ENCODE results near the gene TANC1. TPM values are rescaled to one million over a fixed set of nuclear protein-coding genes. Genes with fewer than 3 reads are reported as not detected.

The TANC1 gene
- total and polyA plus RNA-seq, 2 experiments from 2014 or later: 2.8 to 9.5 TPM

DNA sequence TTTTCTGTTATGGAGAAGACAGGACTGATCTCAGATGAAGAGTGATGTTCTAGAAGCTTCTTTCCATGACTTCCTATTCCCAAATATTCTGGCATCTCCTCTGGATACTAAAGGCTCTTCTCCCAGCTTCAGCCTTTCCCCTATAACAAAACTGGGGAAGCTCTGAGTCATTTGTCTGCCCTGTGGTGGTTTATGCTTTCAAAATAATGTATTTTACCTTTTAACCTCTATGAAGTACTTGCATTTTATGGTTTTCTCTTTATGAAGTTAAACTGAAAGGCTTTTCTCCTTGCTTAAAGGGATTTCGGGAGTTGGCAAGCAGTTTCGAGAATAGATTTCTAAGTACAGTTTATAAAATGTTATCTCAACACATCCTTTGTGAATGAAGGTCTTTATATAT is 104.4 kb downstream of the TANC1 start:
- H3K79me2 ChIP-seq (replicated peaks; ENCODE audit: insufficient read depth): no peaks in the 10 kb centered on the region
- H3K4me1 ChIP-seq (ENCODE audit: insufficient read depth): no peaks in the 10 kb centered on the region
- H3K27ac Mint-ChIP-seq: no peak overlapping the region
- DNase-seq (ENCODE audit: low spot score) (no peak), ATAC-seq (no peak)
- H3F3A ChIP-seq (replicated peaks; ENCODE audit: low read depth): no peaks in the 10 kb centered on the region
- TF ChIP-seq ETS1 (IDR thresholded peaks at IDR 0.05) (no peak), NANOG (IDR thresholded peaks at IDR 0.05; ENCODE audit: borderline replicate concordance) (no peak), ZNF331 (CRISPR knock-in tag; IDR thresholded peaks at IDR 0.05; ENCODE audit: low read depth) (no peak), ZNF114 (CRISPR knock-in tag; IDR thresholded peaks at IDR 0.05) (no peak), REST (IDR thresholded peaks at IDR 0.05; ENCODE audit: unreplicated experiment) (no peak), CTCF (conservative IDR thresholded peaks at IDR 0.05; ENCODE audit: low read depth in 2 of 2) (no peak), POLR2AphosphoS5 (IDR thresholded peaks at IDR 0.05; ENCODE audit: low read depth) (no peak), STAT1 (IDR thresholded peaks at IDR 0.05; ENCODE audit: unreplicated experiment) (no peak)
- TF ChIP-seq, protein P1, sequence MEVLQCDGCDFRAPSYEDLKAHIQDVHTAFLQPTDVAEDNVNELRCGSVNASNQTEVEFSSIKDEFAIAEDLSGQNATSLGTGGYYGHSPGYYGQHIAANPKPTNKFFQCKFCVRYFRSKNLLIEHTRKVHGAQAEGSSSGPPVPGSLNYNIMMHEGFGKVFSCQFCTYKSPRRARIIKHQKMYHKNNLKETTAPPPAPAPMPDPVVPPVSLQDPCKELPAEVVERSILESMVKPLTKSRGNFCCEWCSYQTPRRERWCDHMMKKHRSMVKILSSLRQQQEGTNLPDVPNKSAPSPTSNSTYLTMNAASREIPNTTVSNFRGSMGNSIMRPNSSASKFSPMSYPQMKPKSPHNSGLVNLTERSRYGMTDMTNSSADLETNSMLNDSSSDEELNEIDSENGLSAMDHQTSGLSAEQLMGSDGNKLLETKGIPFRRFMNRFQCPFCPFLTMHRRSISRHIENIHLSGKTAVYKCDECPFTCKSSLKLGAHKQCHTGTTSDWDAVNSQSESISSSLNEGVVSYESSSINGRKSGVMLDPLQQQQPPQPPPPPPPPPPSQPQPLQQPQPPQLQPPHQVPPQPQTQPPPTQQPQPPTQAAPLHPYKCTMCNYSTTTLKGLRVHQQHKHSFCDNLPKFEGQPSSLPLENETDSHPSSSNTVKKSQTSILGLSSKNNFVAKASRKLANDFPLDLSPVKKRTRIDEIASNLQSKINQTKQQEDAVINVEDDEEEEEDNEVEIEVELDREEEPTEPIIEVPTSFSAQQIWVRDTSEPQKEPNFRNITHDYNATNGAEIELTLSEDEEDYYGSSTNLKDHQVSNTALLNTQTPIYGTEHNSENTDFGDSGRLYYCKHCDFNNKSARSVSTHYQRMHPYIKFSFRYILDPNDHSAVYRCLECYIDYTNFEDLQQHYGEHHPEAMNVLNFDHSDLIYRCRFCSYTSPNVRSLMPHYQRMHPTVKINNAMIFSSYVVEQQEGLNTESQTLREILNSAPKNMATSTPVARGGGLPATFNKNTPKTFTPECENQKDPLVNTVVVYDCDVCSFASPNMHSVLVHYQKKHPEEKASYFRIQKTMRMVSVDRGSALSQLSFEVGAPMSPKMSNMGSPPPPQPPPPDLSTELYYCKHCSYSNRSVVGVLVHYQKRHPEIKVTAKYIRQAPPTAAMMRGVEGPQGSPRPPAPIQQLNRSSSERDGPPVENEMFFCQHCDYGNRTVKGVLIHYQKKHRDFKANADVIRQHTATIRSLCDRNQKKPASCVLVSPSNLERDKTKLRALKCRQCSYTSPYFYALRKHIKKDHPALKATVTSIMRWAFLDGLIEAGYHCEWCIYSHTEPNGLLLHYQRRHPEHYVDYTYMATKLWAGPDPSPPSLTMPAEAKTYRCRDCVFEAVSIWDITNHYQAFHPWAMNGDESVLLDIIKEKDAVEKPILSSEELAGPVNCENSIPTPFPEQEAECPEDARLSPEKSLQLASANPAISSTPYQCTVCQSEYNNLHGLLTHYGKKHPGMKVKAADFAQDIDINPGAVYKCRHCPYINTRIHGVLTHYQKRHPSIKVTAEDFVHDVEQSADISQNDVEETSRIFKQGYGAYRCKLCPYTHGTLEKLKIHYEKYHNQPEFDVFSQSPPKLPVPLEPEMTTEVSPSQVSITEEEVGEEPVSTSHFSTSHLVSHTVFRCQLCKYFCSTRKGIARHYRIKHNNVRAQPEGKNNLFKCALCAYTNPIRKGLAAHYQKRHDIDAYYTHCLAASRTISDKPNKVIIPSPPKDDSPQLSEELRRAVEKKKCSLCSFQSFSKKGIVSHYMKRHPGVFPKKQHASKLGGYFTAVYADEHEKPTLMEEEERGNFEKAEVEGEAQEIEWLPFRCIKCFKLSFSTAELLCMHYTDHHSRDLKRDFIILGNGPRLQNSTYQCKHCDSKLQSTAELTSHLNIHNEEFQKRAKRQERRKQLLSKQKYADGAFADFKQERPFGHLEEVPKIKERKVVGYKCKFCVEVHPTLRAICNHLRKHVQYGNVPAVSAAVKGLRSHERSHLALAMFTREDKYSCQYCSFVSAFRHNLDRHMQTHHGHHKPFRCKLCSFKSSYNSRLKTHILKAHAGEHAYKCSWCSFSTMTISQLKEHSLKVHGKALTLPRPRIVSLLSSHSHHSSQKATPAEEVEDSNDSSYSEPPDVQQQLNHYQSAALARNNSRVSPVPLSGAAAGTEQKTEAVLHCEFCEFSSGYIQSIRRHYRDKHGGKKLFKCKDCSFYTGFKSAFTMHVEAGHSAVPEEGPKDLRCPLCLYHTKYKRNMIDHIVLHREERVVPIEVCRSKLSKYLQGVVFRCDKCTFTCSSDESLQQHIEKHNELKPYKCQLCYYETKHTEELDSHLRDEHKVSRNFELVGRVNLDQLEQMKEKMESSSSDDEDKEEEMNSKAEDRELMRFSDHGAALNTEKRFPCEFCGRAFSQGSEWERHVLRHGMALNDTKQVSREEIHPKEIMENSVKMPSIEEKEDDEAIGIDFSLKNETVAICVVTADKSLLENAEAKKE (CRISPR knock-in tag; IDR thresholded peaks at IDR 0.05): no peak
- 0 out of 2 replicates have a peak, but pooled peaks cover 5% of the 10 kb centered on the region for H4K20me1 ChIP-seq (replicated peaks; ENCODE audit: insufficient read depth)
- no peaks in the 10 kb centered on the region for H3K36me3 Mint-ChIP-seq (ENCODE audit: low read depth)
- no peak overlapping the region for H3K4me2 ChIP-seq
- no peaks in the 10 kb centered on the region for H3K27me3 ChIP-seq (ENCODE audit: insufficient read depth)
- no peaks in the 10 kb centered on the region for H3K36me3 ChIP-seq (ENCODE audit: insufficient read depth)
- H3K4me1 Mint-ChIP-seq: peaks cover 3% of the 10 kb centered on the region; the same call in 1 of the 3 replicates
- no peak overlapping the region for H3K27ac ChIP-seq (ENCODE audit: low read depth)
- no peak overlapping the region for H3K4me3 ChIP-seq
- H3K4me3 Mint-ChIP-seq: no peak overlapping the region
- no peaks in the 10 kb centered on the region for H3K9me2 ChIP-seq (ENCODE audit: insufficient read depth)
- no peaks in the 10 kb centered on the region for H3K27me3 Mint-ChIP-seq (ENCODE audit: insufficient read depth, low read depth, poor library complexity)
- H2AFZ ChIP-seq: no peak overlapping the region
- H3K9me3 Mint-ChIP-seq: no peaks in the 10 kb centered on the region
